ENCODE measurements around the gene DGKD.

The DGKD gene

GRCh38 chr2:233444501-233444900 is 90.2 kb downstream of the DGKD start:
- no peaks in the 10 kb centered on the region for H3F3A ChIP-seq (ENCODE audit: low read depth)
- no peaks in the 10 kb centered on the region for H3K27me3 ChIP-seq (ENCODE audit: insufficient read depth, low read length, poor library complexity, severe bottlenecking)
- H3K4me2 ChIP-seq (ENCODE audit: low read depth, low read length, poor library complexity, severe bottlenecking): no peak overlapping the region
- H3K4me1 ChIP-seq (ENCODE audit: insufficient read depth, low read length, poor library complexity, severe bottlenecking): no peaks in the 10 kb centered on the region
- H3K9ac ChIP-seq (ENCODE audit: low read depth, low read length, poor library complexity, severe bottlenecking): no peak overlapping the region
- no peak overlapping the region for H3K4me3 ChIP-seq (ENCODE audit: low read length, poor library complexity, severe bottlenecking)
- no peak overlapping the region for H2AFZ ChIP-seq (ENCODE audit: low read length)
- no peaks in the 10 kb centered on the region for H3K9me3 ChIP-seq (ENCODE audit: insufficient read depth, low read depth, low read length)
- H3K36me3 ChIP-seq (ENCODE audit: insufficient read depth, low read length): peaks cover 91% of the 10 kb centered on the region; the same call in 1 of the 2 replicates
- H3K9me2 ChIP-seq (replicated peaks; ENCODE audit: low read depth, low read length): no peaks in the 10 kb centered on the region
- H4K20me1 ChIP-seq (ENCODE audit: insufficient read depth, low read length, poor library complexity, severe bottlenecking): no peaks in the 10 kb centered on the region
- TF ChIP-seq EZH2phosphoT487 (IDR thresholded peaks at IDR 0.05; ENCODE audit: borderline replicate concordance): no peak
- TF ChIP-seq CTCF (conservative IDR thresholded peaks at IDR 0.05; ENCODE audit: low read length): no peak
- no peaks in the 10 kb centered on the region for H3K79me2 ChIP-seq (ENCODE audit: insufficient read depth, low read length)

DNA sequence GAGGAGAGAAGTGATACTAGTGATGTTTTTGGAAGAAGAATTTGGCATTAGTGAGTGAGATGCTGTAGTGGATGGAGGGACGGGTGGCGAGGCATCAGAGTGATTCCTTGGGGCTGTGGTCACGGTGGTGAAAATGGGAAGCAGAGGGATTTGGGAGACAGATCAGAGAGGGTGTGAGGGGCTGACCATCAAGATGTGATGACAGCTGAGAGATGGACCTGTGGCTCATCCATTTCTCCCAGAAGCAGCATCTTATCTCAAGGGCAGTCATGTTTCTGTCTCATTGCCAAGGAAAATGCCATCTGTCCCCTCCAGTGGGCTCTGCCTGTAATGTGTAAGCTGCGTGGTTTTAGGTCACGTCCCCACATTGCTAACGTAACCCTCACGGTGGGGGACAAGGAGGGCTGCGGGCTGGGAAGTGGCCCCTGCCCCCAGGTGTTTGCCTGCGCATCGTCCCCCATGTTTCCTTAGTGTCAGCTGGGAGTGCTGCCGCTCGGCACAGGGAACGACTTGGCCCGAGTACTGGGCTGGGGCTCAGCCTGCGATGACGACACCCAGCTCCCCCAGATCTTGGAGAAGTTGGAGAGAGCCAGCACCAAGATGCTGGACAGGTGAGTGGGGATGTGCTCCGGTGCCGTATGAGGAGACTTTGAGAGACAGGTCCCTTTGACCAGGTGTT is 91.0 kb downstream of the DGKD start:
- H3F3A ChIP-seq (ENCODE audit: low read depth): no peaks in the 10 kb centered on the region
- H3K4me1 ChIP-seq (ENCODE audit: insufficient read depth, low read length, poor library complexity, severe bottlenecking): no peaks in the 10 kb centered on the region
- no peak overlapping the region for H2AFZ ChIP-seq (ENCODE audit: low read length)
- no peaks in the 10 kb centered on the region for H3K9me2 ChIP-seq (replicated peaks; ENCODE audit: low read depth, low read length)
- H4K20me1 ChIP-seq (ENCODE audit: insufficient read depth, low read length, poor library complexity, severe bottlenecking): no peaks in the 10 kb centered on the region
- no peak overlapping the region for H3K4me3 ChIP-seq (ENCODE audit: low read length, poor library complexity, severe bottlenecking)
- no peak overlapping the region for H3K9ac ChIP-seq (ENCODE audit: low read depth, low read length, poor library complexity, severe bottlenecking)
- no peaks in the 10 kb centered on the region for H3K27me3 ChIP-seq (ENCODE audit: insufficient read depth, low read length, poor library complexity, severe bottlenecking)
- no peaks in the 10 kb centered on the region for H3K79me2 ChIP-seq (ENCODE audit: insufficient read depth, low read length)
- no peak for TF ChIP-seq CTCF (conservative IDR thresholded peaks at IDR 0.05; ENCODE audit: low read length)
- TF ChIP-seq EZH2phosphoT487 (IDR thresholded peaks at IDR 0.05; ENCODE audit: borderline replicate concordance): no peak
- no peak overlapping the region for H3K4me2 ChIP-seq (ENCODE audit: low read depth, low read length, poor library complexity, severe bottlenecking)
- H3K9me3 ChIP-seq (ENCODE audit: insufficient read depth, low read depth, low read length): no peaks in the 10 kb centered on the region
- H3K36me3 ChIP-seq (ENCODE audit: insufficient read depth, low read length): peaks cover 91% of the 10 kb centered on the region; the same call in 1 of the 2 replicates

- H2AFZ ChIP-seq (ENCODE audit: low read length): no peak overlapping the region
- H3K9ac ChIP-seq (ENCODE audit: low read depth, low read length, poor library complexity, severe bottlenecking): no peak overlapping the region
- TF ChIP-seq CTCF (conservative IDR thresholded peaks at IDR 0.05; ENCODE audit: low read length): no peak
- TF ChIP-seq EZH2phosphoT487 (IDR thresholded peaks at IDR 0.05; ENCODE audit: borderline replicate concordance): no peak
- H3K4me3 ChIP-seq (ENCODE audit: low read length, poor library complexity, severe bottlenecking): no peak overlapping the region
- H3K4me2 ChIP-seq (ENCODE audit: low read depth, low read length, poor library complexity, severe bottlenecking): no peak overlapping the region
- no peaks in the 10 kb centered on the region for H3K9me2 ChIP-seq (replicated peaks; ENCODE audit: low read depth, low read length)
- no peaks in the 10 kb centered on the region for H3K79me2 ChIP-seq (ENCODE audit: insufficient read depth, low read length)
- H3K36me3 ChIP-seq (ENCODE audit: insufficient read depth, low read length): peaks cover 92% of the 10 kb centered on the region; the same call in 1 of the 2 replicates
- no peaks in the 10 kb centered on the region for H3K4me1 ChIP-seq (ENCODE audit: insufficient read depth, low read length, poor library complexity, severe bottlenecking)
- no peaks in the 10 kb centered on the region for H3F3A ChIP-seq (ENCODE audit: low read depth)
- no peaks in the 10 kb centered on the region for H4K20me1 ChIP-seq (ENCODE audit: insufficient read depth, low read length, poor library complexity, severe bottlenecking)
- H3K9me3 ChIP-seq (ENCODE audit: insufficient read depth, low read depth, low read length): no peaks in the 10 kb centered on the region
- no peaks in the 10 kb centered on the region for H3K27me3 ChIP-seq (ENCODE audit: insufficient read depth, low read length, poor library complexity, severe bottlenecking)
Measured at GRCh38 chr2:233446121-233446520, 91.8 kb downstream of the DGKD start.

Data from Loucy (cell line).